ENCODE measurements around the gene DYNC1I2. TPM values are rescaled to one million over a fixed set of nuclear protein-coding genes. Genes with fewer than 3 reads are reported as not detected.

DYNC1I2 gene
- total and polyA plus RNA-seq, 4 donors: 79.5 to 103 (median 93.1) TPM

DNA sequence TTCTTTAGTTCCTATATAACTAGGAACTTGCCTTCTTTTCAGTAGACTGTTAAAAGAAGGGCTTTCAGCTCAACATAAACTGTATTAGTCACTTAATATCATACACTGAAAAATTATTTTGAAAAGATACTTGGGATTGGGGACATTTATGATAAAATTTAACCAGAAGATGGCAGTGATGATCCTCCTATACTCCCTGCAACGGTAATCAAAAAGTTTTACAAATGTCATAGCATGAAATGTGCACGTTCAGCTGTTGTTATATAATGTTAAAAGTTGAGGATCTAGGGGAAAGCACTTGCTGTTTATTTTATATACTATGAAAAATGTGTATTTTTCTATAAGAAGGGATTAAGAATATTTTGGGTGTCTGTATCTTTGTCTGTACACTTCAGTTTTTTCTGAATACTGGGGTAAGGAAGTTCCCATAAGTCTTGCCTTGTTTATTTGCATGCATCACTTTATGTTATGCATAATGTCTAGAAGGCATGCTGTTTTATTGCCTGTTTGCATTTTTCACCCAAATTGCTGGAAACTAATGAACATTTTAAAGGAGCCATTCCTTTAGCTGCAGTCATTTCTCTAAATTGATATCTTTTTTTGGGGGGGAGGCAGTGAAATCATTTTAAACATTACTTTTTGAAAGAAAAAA, 19.0 kb downstream of the DYNC1I2 start:
- intact Hi-C loops (cut with DNase I): loop anchor here in 1 of 2 donors (10.0 kb wide), 1 partner anchor 399 kb away; the partner anchor contains the start of gene DLX2
- ATAC-seq (ENCODE audit: low FRiP score) (no peak), DNase-seq (no peak)
- 18 to 20% methylated on average over 2 of the region's 2 CpGs for WGBS, 2 donors
- peaks cover 0 to 2% of the 10 kb centered on the region in 2 donors for H3K4me1 ChIP-seq (ENCODE audit: control insufficient read depth in 1 of 2, insufficient read depth in 2 of 2, low read length in 2 of 2)
- H3K4me3 ChIP-seq (ENCODE audit: low read length in 2 of 2): no peak overlapping the region
- H3K27ac ChIP-seq (ENCODE audit: low read depth in 1 of 2, low read length in 2 of 2): no peak overlapping the region
- H3K9me3 ChIP-seq (ENCODE audit: control insufficient read depth, low read length): no peaks in the 10 kb centered on the region
- H3K27me3 ChIP-seq (ENCODE audit: control insufficient read depth in 1 of 2, insufficient read depth in 2 of 2, low read length in 1 of 2): no peaks in the 10 kb centered on the region
- H3K36me3 ChIP-seq (ENCODE audit: control insufficient read depth in 1 of 2, insufficient read depth in 2 of 2, low read length in 1 of 2): no peaks in the 10 kb centered on the region

- 81 to 84% methylated on average over 1 of the region's 1 CpG for WGBS, 2 donors
- no peaks in the 10 kb centered on the region for H3K27me3 ChIP-seq (ENCODE audit: control insufficient read depth in 1 of 2, insufficient read depth in 2 of 2, low read length in 1 of 2)
- intact Hi-C loops (cut with DNase I): loop anchor here in 1 of 2 donors (10.0 kb wide), 1 partner anchor 397 kb away; the partner anchor contains the start of gene DLX2
- no peak for DNase-seq
- peaks cover 0 to 2% of the 10 kb centered on the region in 2 donors for H3K4me1 ChIP-seq (ENCODE audit: control insufficient read depth in 1 of 2, insufficient read depth in 2 of 2, low read length in 2 of 2)
- ATAC-seq (ENCODE audit: low FRiP score): no peak
- no peaks in the 10 kb centered on the region for H3K36me3 ChIP-seq (ENCODE audit: control insufficient read depth in 1 of 2, insufficient read depth in 2 of 2, low read length in 1 of 2)
- no peak overlapping the region for H3K27ac ChIP-seq (ENCODE audit: low read depth in 1 of 2, low read length in 2 of 2)
- no peak overlapping the region for H3K4me3 ChIP-seq (ENCODE audit: low read length in 2 of 2)
- H3K9me3 ChIP-seq (ENCODE audit: control insufficient read depth, low read length): no peaks in the 10 kb centered on the region
These were observed 20.5 kb downstream of the DYNC1I2 start for GRCh38 chr2:171707752-171708151.

GRCh38 chr2:171709011-171709685, 21.9 kb downstream of the DYNC1I2 start:
- no peak overlapping the region for H3K27ac ChIP-seq (ENCODE audit: low read depth in 1 of 2, low read length in 2 of 2)
- no peaks in the 10 kb centered on the region for H3K36me3 ChIP-seq (ENCODE audit: control insufficient read depth in 1 of 2, insufficient read depth in 2 of 2, low read length in 1 of 2)
- DNase-seq: no peak
- H3K4me1 ChIP-seq (ENCODE audit: control insufficient read depth in 1 of 2, insufficient read depth in 2 of 2, low read length in 2 of 2): no peaks in the 10 kb centered on the region
- no peaks in the 10 kb centered on the region for H3K27me3 ChIP-seq (ENCODE audit: control insufficient read depth in 1 of 2, insufficient read depth in 2 of 2, low read length in 1 of 2)
- intact Hi-C loops (cut with DNase I): loop anchor here in 1 of 2 donors (10.0 kb wide), 1 partner anchor 396 kb away; the partner anchor contains the start of gene DLX2
- H3K4me3 ChIP-seq (ENCODE audit: low read length in 2 of 2): no peak overlapping the region
- WGBS, 2 donors: 69 to 71% methylated on average over 3 of the region's 3 CpGs
- ATAC-seq (ENCODE audit: low FRiP score): no peak
- no peaks in the 10 kb centered on the region for H3K9me3 ChIP-seq (ENCODE audit: control insufficient read depth, low read length)

DNA sequence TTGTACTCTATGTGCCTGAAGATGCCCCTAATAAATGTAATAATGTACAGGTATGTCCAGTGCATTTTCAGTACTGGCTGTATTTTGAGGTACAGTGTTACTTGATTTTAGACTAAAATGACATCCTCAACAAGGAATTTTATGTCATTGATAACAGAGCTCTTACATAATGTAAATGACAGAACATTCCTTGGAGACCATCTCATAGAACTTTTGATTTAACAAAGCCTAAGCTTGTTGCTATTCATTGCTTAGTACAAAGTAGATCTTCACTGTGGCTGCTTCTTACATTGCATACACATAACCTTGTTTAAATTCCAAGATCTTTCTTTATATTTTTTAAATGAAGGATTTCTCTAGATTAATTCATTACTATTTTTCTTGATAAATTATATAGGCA, 24.1 kb downstream of the DYNC1I2 start:
- ATAC-seq (ENCODE audit: low FRiP score) (no peak), DNase-seq (no peak)
- no peaks in the 10 kb centered on the region for H3K27me3 ChIP-seq (ENCODE audit: control insufficient read depth in 1 of 2, insufficient read depth in 2 of 2, low read length in 1 of 2)
- no peaks in the 10 kb centered on the region for H3K9me3 ChIP-seq (ENCODE audit: control insufficient read depth, low read length)
- no peaks in the 10 kb centered on the region for H3K36me3 ChIP-seq (ENCODE audit: control insufficient read depth in 1 of 2, insufficient read depth in 2 of 2, low read length in 1 of 2)
- no peaks in the 10 kb centered on the region for H3K4me1 ChIP-seq (ENCODE audit: control insufficient read depth in 1 of 2, insufficient read depth in 2 of 2, low read length in 2 of 2)
- no peak overlapping the region for H3K4me3 ChIP-seq (ENCODE audit: low read length in 2 of 2)
- intact Hi-C loops (cut with DNase I): no loop called here
- no peak overlapping the region for H3K27ac ChIP-seq (ENCODE audit: low read depth in 1 of 2, low read length in 2 of 2)

DNA sequence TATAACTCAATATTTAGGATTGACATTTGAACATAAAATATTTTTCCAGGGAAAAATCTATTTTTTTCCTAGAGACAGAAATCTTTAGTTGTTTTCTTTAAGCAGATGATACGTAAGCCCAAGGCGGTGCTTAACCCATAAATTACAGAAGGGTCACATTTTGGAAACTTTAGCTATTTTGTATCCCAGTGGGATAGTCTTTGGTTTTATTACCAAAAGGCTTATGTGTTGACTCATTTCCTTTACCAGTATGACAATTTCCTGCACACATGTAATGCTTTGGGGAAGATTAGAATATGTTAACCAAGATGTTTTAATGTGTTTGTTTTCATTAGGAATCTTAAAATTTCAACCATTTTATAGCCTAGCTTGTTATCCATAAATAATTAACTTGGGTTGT, 24.8 kb downstream of the DYNC1I2 start:
- H3K27me3 ChIP-seq (ENCODE audit: control insufficient read depth in 1 of 2, insufficient read depth in 2 of 2, low read length in 1 of 2): no peaks in the 10 kb centered on the region
- no peak for ATAC-seq (ENCODE audit: low FRiP score)
- H3K9me3 ChIP-seq (ENCODE audit: control insufficient read depth, low read length): no peaks in the 10 kb centered on the region
- H3K27ac ChIP-seq (ENCODE audit: low read depth in 1 of 2, low read length in 2 of 2): no peak overlapping the region
- no peak for DNase-seq
- intact Hi-C loops (cut with DNase I): no loop called here
- no peak overlapping the region for H3K4me3 ChIP-seq (ENCODE audit: low read length in 2 of 2)
- no peaks in the 10 kb centered on the region for H3K36me3 ChIP-seq (ENCODE audit: control insufficient read depth in 1 of 2, insufficient read depth in 2 of 2, low read length in 1 of 2)
- no peaks in the 10 kb centered on the region for H3K4me1 ChIP-seq (ENCODE audit: control insufficient read depth in 1 of 2, insufficient read depth in 2 of 2, low read length in 2 of 2)
- 53 to 54% methylated on average over 2 of the region's 2 CpGs for WGBS, 2 donors

DNA sequence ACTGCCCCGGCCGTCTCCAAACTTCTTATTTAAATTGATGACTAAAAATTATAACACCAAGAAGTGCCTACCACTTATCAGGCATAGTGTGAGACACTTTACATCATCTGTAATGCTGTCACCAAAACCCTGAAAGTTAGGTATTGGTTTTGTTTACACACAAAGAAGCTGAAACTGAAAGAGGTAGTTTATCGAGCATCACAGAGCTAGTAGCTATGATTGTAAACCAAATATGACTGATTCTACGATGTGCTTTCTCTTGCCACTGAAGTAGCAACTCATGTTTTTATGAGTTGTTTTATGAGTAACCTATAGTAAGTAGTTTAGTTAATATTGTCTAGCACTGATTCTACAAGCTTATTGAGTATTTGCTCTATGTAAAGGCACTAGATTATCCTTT, 31.5 kb downstream of the DYNC1I2 start:
- Histone ChIP-seq H3K9me3 (ENCODE audit: control insufficient read depth, low read length) (no peaks in the 10 kb centered on the region), H3K27ac (ENCODE audit: low read depth in 1 of 2, low read length in 2 of 2) (no peak overlapping the region), H3K4me1 (ENCODE audit: control insufficient read depth in 1 of 2, insufficient read depth in 2 of 2, low read length in 2 of 2) (no peaks in the 10 kb centered on the region), H3K4me3 (ENCODE audit: low read length in 2 of 2) (no peak overlapping the region), H3K36me3 (ENCODE audit: control insufficient read depth in 1 of 2, insufficient read depth in 2 of 2, low read length in 1 of 2) (no peaks in the 10 kb centered on the region), H3K27me3 (ENCODE audit: control insufficient read depth in 1 of 2, insufficient read depth in 2 of 2, low read length in 1 of 2) (no peaks in the 10 kb centered on the region)
- ATAC-seq (ENCODE audit: low FRiP score) (no peak), DNase-seq (no peak)
- WGBS, 2 donors: 95 to 97% methylated on average over 4 of the region's 4 CpGs
- intact Hi-C loops (cut with DNase I): no loop called here

- intact Hi-C loops (cut with DNase I): no loop called here
- Histone ChIP-seq H3K27ac (ENCODE audit: low read depth in 1 of 2, low read length in 2 of 2) (no peak overlapping the region), H3K36me3 (ENCODE audit: control insufficient read depth in 1 of 2, insufficient read depth in 2 of 2, low read length in 1 of 2) (peaks cover 0 to 3% of the 10 kb centered on the region in 2 donors), H3K4me3 (ENCODE audit: low read length in 2 of 2) (no peak overlapping the region), H3K4me1 (ENCODE audit: control insufficient read depth in 1 of 2, insufficient read depth in 2 of 2, low read length in 2 of 2) (no peaks in the 10 kb centered on the region), H3K9me3 (ENCODE audit: control insufficient read depth, low read length) (no peaks in the 10 kb centered on the region), H3K27me3 (ENCODE audit: control insufficient read depth in 1 of 2, insufficient read depth in 2 of 2, low read length in 1 of 2) (no peaks in the 10 kb centered on the region)
- no peak for ATAC-seq (ENCODE audit: low FRiP score)
- no peak for DNase-seq
- 89 to 92% methylated on average over 3 of the region's 3 CpGs for WGBS, 2 donors
These were observed 32.4 kb downstream of the DYNC1I2 start for GRCh38 chr2:171719660-171720059.

- WGBS, 2 donors: 60 to 70% methylated on average over 12 of the region's 12 CpGs
- H3K4me1 ChIP-seq (ENCODE audit: control insufficient read depth in 1 of 2, insufficient read depth in 2 of 2, low read length in 2 of 2): no peaks in the 10 kb centered on the region
- DNase-seq (no peak), ATAC-seq (ENCODE audit: low FRiP score) (no peak)
- peaks cover 0 to 3% of the 10 kb centered on the region in 2 donors for H3K36me3 ChIP-seq (ENCODE audit: control insufficient read depth in 1 of 2, insufficient read depth in 2 of 2, low read length in 1 of 2)
- H3K27ac ChIP-seq (ENCODE audit: low read depth in 1 of 2, low read length in 2 of 2): no peak overlapping the region
- no peak overlapping the region for H3K4me3 ChIP-seq (ENCODE audit: low read length in 2 of 2)
- H3K9me3 ChIP-seq (ENCODE audit: control insufficient read depth, low read length): no peaks in the 10 kb centered on the region
- intact Hi-C loops (cut with DNase I): no loop called here
- no peaks in the 10 kb centered on the region for H3K27me3 ChIP-seq (ENCODE audit: control insufficient read depth in 1 of 2, insufficient read depth in 2 of 2, low read length in 1 of 2)
These were observed 36.7 kb downstream of the DYNC1I2 start for GRCh38 chr2:171723716-171724683.
